GM18909 (cell line): ENCODE measurements around the gene SCAPER.
A peak's percentile ranks its signal among the peaks of the same experiment; 100 is the strongest.

Experiments
- ATAC-seq: cut with Tn5 transposase; IDR thresholded peaks from one replicate; pipeline ENCODE4 v1.9.1; 2021; ENCODE audit warnings: mild to moderate bottlenecking; ENCODE audit not compliant: unreplicated experiment, poor library complexity

SCAPER gene

GRCh38 chr15:76345880-76346668 is 559.1 kb downstream of the SCAPER start:
- no peak for ATAC-seq

GRCh38 chr15:76345583-76345879 is 559.6 kb downstream of the SCAPER start:
- ATAC-seq = no peak

DNA sequence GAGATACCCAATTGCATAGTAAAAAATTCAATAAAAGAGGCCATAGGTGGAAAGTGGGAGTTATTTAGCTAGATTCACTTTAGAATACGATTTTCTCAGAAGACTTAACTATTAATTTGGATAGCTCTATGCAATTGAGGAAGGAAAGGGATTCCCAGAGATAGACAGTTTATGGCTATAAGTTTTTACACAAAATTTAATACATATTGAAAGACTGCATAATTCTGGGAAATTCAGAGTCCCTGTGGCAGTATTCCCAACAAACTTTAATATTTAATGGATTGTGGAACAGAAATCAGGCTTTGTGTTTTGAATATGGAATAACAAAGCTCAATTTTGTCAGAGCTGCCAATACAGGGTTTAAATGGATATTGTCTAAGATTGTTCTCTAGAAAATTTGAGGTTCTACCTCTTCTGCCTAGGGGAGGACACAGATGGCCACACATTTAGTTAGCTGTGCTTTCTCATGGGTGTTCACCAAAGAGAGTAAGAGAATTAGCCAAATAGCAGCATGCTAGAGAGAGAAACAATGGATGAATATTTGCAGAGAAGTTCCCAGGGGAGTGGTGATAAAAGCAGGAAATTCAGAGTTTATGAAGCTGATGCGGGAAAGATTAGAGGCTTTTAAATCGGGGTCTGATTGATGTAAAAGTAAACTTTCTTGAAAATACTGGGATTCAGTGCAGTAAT is 560.1 kb downstream of the SCAPER start:
- no peak for ATAC-seq

- no peak for ATAC-seq
Observed at GRCh38 chr15:76343313-76343996, 561.7 kb downstream of the SCAPER start.

DNA sequence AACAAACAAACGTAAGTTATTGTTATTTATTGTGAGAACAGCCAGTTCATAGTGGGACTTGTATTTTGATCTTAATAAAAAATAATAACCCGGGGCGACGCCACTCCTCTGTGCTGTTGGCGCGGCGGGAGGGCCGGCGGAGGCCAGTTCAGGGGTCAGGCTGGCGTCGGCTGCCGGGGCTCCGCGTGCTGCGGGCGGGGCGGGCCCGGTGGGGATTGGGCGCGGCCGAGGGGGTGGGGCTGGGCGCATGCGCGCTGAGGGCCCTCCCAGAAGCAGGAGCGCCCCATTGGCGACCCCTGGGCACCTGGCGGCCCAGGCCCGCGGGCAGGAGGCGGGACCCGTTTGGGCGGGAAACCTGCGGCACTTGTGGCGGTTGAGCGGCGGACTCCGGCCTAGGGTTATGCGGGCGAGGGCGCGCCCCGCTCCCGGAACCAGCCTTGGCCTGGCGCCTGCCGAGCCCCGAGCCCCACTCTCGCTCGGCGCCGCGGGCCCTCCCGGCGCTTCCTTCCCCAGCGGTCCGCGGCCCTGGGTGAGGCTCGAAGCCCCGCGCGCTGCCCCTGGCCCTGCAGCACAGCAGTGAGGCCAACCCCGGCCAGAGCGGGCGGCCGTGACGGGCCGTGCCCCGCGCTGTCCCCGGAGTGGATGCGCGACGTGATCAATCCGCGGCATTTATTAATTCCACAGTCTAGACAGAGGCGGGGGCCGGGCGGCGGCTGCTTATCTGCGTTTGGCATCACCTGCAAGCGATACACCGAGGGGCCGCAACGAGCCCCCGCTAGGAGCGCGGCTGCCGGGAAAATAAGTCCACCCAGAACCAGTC is 562.5 kb downstream of the SCAPER start:
- ATAC-seq = no peak

DNA sequence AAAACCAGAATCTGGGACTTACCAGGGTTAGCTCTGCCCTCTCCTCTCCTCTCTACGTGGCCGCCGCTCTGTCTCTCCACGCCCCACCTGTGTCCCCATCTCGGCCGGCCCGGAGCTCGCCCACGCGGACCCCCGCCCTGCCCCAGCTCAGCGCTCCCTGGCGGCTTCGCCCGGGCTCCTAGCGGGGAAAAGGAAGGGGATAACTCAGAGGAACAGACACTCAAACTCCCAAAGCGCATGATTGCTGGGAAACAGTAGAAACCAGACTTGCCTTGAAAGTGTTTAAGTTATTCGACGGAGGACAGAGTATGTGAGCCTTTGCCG is 563.1 kb downstream of the SCAPER start:
- ATAC-seq = no peak

DNA sequence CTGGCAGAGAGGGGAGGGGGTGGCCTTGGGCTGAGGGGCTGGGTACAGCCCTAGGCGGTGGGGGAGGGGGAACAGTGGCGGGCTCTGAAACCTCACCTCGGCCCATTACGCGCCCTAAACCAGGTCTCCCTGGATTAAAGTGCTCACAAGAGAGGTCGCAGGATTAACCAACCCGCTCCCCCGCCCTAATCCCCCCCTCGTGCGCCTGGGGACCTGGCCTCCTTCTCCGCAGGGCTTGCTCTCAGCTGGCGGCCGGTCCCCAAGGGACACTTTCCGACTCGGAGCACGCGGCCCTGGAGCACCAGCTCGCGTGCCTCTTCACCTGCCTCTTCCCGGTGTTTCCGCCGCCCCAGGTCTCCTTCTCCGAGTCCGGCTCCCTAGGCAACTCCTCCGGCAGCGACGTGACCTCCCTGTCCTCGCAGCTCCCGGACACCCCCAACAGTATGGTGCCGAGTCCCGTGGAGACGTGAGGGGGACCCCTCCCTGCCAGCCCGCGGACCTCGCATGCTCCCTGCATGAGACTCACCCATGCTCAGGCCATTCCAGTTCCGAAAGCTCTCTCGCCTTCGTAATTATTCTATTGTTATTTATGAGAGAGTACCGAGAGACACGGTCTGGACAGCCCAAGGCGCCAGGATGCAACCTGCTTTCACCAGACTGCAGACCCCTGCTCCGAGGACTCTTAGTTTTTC is 563.6 kb downstream of the SCAPER start:
- no peak for ATAC-seq

GRCh38 chr15:76340803-76341365 is 564.3 kb downstream of the SCAPER start:
- ATAC-seq = no peak

DNA sequence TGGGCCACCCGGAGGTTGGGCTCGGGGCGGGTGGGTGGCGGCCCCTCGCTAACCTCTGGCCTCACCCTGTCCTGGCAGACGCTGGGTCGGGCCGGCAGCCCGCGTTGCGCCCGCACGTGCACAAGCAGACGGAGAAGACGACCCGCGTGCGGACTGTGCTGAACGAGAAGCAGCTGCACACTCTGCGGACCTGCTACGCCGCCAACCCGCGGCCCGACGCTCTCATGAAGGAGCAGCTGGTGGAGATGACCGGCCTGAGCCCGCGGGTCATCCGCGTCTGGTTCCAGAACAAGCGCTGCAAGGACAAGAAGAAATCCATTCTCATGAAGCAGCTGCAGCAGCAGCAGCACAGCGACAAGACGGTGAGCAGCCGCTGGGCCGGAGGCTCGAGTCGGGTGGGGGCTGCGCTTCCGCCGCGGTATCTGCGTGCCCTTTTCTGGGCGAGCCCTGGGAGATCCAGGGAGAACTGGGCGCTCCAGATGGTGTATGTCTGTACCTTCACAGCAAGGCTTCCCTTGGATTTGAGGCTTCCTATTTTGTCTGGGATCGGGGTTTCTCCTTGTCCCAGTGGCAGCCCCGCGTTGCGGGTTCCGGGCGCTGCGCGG is 564.8 kb downstream of the SCAPER start:
- ATAC-seq = no peak

- no peak for ATAC-seq
Observed at GRCh38 chr15:76339305-76340197, 565.6 kb downstream of the SCAPER start.

GRCh38 chr15:76338486-76339304 is 566.4 kb downstream of the SCAPER start:
- ATAC-seq = no peak

GRCh38 chr15:76337696-76338485 is 567.2 kb downstream of the SCAPER start:
- no peak for ATAC-seq

- ATAC-seq = no peak
Observed at GRCh38 chr15:76337059-76337695, 568.0 kb downstream of the SCAPER start.

DNA sequence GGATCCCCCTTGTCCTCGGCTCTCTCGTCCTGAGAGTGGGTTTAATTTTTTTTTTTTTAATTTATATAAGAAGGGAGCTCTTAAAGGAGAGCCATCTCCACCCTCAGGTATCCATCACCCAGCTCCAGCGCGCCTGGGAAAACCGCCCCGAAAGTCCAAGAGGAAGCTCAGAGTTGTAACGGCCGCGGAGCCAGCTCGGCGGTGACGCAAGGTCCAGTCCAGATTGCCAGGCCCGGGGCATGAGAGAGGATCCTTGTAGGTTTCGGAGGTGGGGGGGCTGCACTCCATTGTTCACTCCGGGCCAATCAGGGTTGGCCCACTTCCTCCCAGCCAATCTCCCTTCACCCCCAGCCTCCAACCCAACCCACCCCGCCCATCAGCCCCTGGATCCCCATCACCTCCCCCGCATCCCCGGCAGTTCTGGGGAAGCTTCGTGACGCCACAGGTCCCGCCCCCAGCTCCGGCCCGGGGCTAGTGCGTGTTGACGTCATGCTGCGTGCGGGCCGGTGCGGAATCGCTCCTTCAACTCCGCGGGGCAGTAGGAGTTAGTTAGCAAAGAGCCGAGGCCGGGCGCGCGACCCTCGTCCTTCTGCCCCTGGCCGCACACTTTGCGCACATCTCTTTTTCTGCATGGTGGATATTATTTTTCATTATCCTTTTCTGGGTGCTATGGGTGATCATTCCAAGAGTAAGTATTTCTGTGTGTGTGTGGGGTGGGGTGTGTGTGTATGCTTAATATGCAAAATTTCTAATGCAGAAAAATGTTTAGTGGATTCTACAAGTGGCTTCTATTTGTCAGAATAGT is 568.7 kb downstream of the SCAPER start, which contains the start of gene ISL2:
Gene ISL2, plus strand, starts transcription at position 520 of the 805 bp plus-strand sequence. Its CDS starts 111 bp downstream, at position 631.
- ATAC-seq = peak; percentile 55
